Type B pancreatic cell (in vitro differentiated cells): ENCODE measurements around the gene SHF. TPM values are rescaled to one million over a fixed set of nuclear protein-coding genes. Genes with fewer than 3 reads are reported as not detected.
A peak's percentile ranks its signal among the peaks of the same experiment; 100 is the strongest.

ENCODE experiments used
- DNase-seq: peaks from one replicate; pipeline ENCODE4 v3.0.0; 2021; ENCODE audit warnings: mixed read lengths; ENCODE audit not compliant: unreplicated experiment; ENCODE audit errors: extremely low spot score
- H3K27ac Mint-ChIP-seq: 2 replicates; pipeline ENCODE4 v1.8.0; 2021; ENCODE audit warnings: mild to moderate bottlenecking, mixed read lengths
- H3K27me3 Mint-ChIP-seq: 2 replicates; pipeline ENCODE4 v1.8.0; 2021; ENCODE audit warnings: mixed read lengths
- H3K36me3 Mint-ChIP-seq: 2 replicates; pipeline ENCODE4 v1.8.0; 2021; ENCODE audit warnings: mixed read lengths
- H3K4me1 Mint-ChIP-seq: one replicate; pipeline ENCODE4 v1.8.0; 2021; ENCODE audit warnings: mixed read lengths; ENCODE audit not compliant: unreplicated experiment
- H3K4me3 Mint-ChIP-seq: 2 replicates; pipeline ENCODE4 v1.8.0; 2021; ENCODE audit warnings: mild to moderate bottlenecking, mixed read lengths
- H3K9me3 Mint-ChIP-seq: 2 replicates; pipeline ENCODE4 v1.8.0; 2021; ENCODE audit warnings: mixed read lengths
- total RNA-seq: library from RNA; stranded (reverse); gene quantifications from 2 replicates; pipeline ENCODE4 v1.2.1, GENCODE V29; 2021; ENCODE audit warnings: low replicate concordance
- TF ChIP-seq, protein P1 (sequence below): fragments of 200-600 bp; sonication (generic); conservative IDR thresholded peaks from 2 replicates; pipeline ENCODE4 v1.5.0; 2021; ENCODE audit warnings: antibody characterized with exemption, mild to moderate bottlenecking

The SHF gene
- total RNA-seq, 1 donor from 2014 or later = 29.0 TPM

DNA sequence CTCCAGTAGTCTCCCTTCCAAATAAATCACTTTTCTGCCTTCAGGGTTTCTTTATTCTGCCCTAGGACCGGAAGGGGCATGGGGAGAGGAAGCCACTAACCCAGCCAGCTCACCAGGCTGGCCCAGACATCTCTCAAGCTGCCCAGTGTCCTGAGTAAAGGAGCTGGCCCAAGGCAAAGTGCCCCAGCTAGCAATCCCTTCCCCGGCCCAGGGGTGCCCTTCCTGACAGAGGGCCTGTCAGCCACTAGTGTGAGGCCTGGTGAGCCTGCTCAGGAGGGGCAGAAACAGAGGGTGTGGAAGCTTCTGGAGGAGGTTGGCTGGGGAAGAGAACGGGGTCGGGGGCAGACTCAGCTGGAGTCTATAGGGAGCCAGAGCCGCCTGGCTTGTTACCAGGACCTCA is 22.2 kb downstream of the SHF start:
- peaks cover 10% of the 10 kb centered on the region for H3K4me1 Mint-ChIP-seq

DNA sequence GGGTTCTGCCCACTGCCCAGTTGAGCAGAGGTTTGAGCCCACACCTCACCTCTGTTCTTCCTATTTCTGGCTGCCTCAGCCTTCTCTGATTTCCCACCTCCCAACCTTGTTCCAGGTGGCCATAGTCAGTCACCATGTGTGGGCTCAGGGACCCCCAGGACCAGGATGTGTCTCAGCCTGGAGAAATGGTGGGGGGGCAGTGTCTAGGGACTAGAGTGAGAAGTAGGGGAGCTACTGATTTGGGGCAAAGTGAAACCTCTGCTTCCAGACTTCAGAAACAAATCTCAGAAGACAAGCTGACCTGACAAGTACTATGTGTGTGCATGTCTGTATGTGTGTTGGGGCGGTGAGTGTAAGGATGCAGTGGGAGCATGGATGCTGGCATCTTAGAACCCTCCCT is 22.9 kb downstream of the SHF start:
- Mint-ChIP-seq H3K36me3 (no peaks in the 10 kb centered on the region), H3K4me1 (peaks cover 10% of the 10 kb centered on the region), H3K9me3 (no peaks in the 10 kb centered on the region), H3K4me3 (peak overlapping the region; percentile 71), H3K27ac (peak overlapping the region; percentile 74), H3K27me3 (no peaks in the 10 kb centered on the region)
- TF ChIP-seq, protein P1, sequence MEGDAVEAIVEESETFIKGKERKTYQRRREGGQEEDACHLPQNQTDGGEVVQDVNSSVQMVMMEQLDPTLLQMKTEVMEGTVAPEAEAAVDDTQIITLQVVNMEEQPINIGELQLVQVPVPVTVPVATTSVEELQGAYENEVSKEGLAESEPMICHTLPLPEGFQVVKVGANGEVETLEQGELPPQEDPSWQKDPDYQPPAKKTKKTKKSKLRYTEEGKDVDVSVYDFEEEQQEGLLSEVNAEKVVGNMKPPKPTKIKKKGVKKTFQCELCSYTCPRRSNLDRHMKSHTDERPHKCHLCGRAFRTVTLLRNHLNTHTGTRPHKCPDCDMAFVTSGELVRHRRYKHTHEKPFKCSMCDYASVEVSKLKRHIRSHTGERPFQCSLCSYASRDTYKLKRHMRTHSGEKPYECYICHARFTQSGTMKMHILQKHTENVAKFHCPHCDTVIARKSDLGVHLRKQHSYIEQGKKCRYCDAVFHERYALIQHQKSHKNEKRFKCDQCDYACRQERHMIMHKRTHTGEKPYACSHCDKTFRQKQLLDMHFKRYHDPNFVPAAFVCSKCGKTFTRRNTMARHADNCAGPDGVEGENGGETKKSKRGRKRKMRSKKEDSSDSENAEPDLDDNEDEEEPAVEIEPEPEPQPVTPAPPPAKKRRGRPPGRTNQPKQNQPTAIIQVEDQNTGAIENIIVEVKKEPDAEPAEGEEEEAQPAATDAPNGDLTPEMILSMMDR = no peak
- DNase-seq = no peak

More for the DNA sequence above, 22.2 kb downstream of the SHF start:
- H3K9me3 Mint-ChIP-seq = no peaks in the 10 kb centered on the region
- TF ChIP-seq, protein P1 = no peak
- peak overlapping the region; percentile 71 for H3K4me3 Mint-ChIP-seq
- DNase-seq = no peak
- H3K27me3 Mint-ChIP-seq = no peaks in the 10 kb centered on the region
- H3K27ac Mint-ChIP-seq = peak overlapping the region; percentile 74
- no peaks in the 10 kb centered on the region for H3K36me3 Mint-ChIP-seq

DNA sequence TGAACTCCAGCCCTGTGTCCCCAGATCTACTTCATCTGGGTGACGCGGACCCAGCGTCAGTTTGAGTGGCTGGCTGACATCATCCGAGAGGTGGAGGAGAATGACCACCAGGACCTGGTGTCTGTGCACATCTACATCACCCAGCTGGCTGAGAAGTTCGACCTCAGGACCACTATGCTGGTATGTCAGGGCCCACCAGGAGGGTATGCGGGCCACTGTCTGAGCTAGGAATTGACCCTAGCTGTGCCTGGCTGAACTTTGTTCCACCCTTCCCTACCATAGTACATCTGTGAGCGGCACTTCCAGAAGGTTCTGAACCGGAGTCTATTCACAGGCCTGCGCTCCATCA is 24.3 kb downstream of the SHF start:
- H3K36me3 Mint-ChIP-seq = no peaks in the 10 kb centered on the region
- TF ChIP-seq, protein P1 = no peak
- peak overlapping the region; percentile 47 for H3K4me3 Mint-ChIP-seq
- H3K27ac Mint-ChIP-seq = peak overlapping the region; percentile 76
- H3K27me3 Mint-ChIP-seq = no peaks in the 10 kb centered on the region
- no peaks in the 10 kb centered on the region for H3K9me3 Mint-ChIP-seq
- no peak for DNase-seq
- peaks cover 10% of the 10 kb centered on the region for H3K4me1 Mint-ChIP-seq

DNA sequence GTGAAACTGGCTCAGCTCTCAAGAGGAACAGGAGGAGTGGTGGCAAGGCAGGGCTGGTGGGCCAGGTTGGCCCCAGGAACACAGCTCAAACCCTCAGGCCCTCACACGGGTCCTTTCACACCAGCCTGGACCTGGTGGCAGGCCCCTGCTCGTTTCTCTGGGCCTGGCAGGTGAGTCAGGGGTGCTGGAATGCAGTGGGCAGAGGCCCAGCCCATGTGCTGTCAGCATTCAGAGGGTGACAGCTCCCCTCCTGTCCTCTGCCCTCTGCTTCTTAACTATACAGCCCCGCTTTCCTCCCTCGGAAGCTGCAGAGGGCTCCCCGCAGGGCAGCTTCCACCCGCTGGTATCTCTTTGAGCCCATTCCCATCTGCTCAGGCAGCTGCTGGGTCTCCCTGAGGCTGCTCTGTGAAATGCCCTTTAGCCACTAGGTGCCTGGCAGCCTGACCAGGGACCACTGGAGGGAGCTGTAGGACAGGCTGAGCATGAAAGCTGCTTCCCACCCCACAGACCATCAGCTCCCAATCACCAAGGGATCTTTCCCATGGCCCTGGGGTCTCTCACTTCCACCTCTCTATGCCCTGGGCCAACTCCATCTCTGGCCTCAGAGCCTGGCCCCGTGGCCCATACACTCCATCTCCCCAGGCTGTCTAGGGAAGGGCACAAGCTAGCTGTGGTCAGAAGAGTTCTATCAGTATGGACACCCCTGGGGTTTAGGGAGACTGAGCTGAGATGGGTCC is 24.8 kb downstream of the SHF start:
- Mint-ChIP-seq H3K27me3 (no peaks in the 10 kb centered on the region), H3K9me3 (peaks cover 3% of the 10 kb centered on the region), H3K4me3 (peak overlapping the region; percentile 47), H3K36me3 (no peaks in the 10 kb centered on the region), H3K4me1 (peaks cover 14% of the 10 kb centered on the region), H3K27ac (peak overlapping the region; percentile 76)
- TF ChIP-seq, protein P1 = peak; percentile 91
- no peak for DNase-seq

- TF ChIP-seq, protein P1 = no peak
- Mint-ChIP-seq H3K4me3 (no peak overlapping the region), H3K36me3 (no peaks in the 10 kb centered on the region), H3K27ac (no peak overlapping the region), H3K27me3 (no peaks in the 10 kb centered on the region), H3K9me3 (peaks cover 4% of the 10 kb centered on the region), H3K4me1 (peaks cover 21% of the 10 kb centered on the region)
- DNase-seq = no peak
These were observed 26.1 kb downstream of the SHF start for GRCh38 chr15:45161666-45162065.
